Measurements from ENCODE around the gene WNT3. TPM values are rescaled to one million over a fixed set of nuclear protein-coding genes. Genes with fewer than 3 reads are reported as not detected.

The WNT3 gene
- polyA plus RNA-seq, 2 of the 4 experiments (the other 2 are of a cell fraction): 8.3 to 10.8 TPM

GRCh38 chr17:46847204-46848191 lies 29.0 kb upstream of the WNT3 start:
- ChIA-PET CTCF (interaction anchor here (1.0 to 3.4 kb wide), 7 partner anchors 11 to 95 kb away, joined by 3 to 17 read pairs (median 4); no protein-coding TSS in a partner anchor), POLR2A (no interaction called here)
- Histone ChIP-seq H3K9me3 (peaks cover 14% of the 10 kb centered on the region), H3K4me2 (no peak overlapping the region), H3K4me1 (peaks cover 5% of the 10 kb centered on the region; the same call in 1 of the 3 replicates), H3K27ac (no peak overlapping the region), H3K4me3 (no peak overlapping the region)
- FAIRE-seq: no peak
- no peak for DNase-seq (ENCODE audit: low read depth in 1 of 2, low spot score in 1 of 2)
- no peak for ATAC-seq
- WGBS (ENCODE audit: missing lambda C conversion rate): 36% methylated on average over 8 of the region's 8 CpGs
- TF ChIP-seq CEBPB (IDR thresholded peaks at IDR 0.05) (no peak), CBX2 (IDR thresholded peaks at IDR 0.05; ENCODE audit: borderline replicate concordance, low read depth) (no peak), SMC3 (IDR thresholded peaks at IDR 0.05) (no peak), HOXA7 (CRISPR knock-in tag; IDR thresholded peaks at IDR 0.05) (no peak), JUN (IDR thresholded peaks at IDR 0.05) (no peak), RCOR1 (IDR thresholded peaks at IDR 0.05; ENCODE audit: low read depth, low read length) (no peak), MAX (IDR thresholded peaks at IDR 0.05) (no peak), ZFP36 (IDR thresholded peaks at IDR 0.05; ENCODE audit: borderline replicate concordance, partially characterized antibody) (no peak), ZNF302 (CRISPR knock-in tag; IDR thresholded peaks at IDR 0.05) (no peak), HOXB13 (CRISPR knock-in tag; IDR thresholded peaks at IDR 0.05; ENCODE audit: low read depth) (no peak), NR3C1 (IDR thresholded peaks at IDR 0.05) (no peak), CBX8 (IDR thresholded peaks at IDR 0.05) (no peak), HMGXB4 (CRISPR knock-in tag; IDR thresholded peaks at IDR 0.05; ENCODE audit: borderline replicate concordance) (no peak), PBX3 (IDR thresholded peaks at IDR 0.05) (no peak), PHF8 (IDR thresholded peaks at IDR 0.05; ENCODE audit: borderline replicate concordance, low read depth) (no peak), ZSCAN20 (CRISPR knock-in tag; IDR thresholded peaks at IDR 0.05) (no peak)
- TF ChIP-seq, protein P1, sequence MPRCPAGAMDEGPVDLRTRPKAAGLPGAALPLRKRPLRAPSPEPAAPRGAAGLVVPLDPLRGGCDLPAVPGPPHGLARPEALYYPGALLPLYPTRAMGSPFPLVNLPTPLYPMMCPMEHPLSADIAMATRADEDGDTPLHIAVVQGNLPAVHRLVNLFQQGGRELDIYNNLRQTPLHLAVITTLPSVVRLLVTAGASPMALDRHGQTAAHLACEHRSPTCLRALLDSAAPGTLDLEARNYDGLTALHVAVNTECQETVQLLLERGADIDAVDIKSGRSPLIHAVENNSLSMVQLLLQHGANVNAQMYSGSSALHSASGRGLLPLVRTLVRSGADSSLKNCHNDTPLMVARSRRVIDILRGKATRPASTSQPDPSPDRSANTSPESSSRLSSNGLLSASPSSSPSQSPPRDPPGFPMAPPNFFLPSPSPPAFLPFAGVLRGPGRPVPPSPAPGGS (IDR thresholded peaks at IDR 0.05): no peak
- TF ChIP-seq, protein P2, sequence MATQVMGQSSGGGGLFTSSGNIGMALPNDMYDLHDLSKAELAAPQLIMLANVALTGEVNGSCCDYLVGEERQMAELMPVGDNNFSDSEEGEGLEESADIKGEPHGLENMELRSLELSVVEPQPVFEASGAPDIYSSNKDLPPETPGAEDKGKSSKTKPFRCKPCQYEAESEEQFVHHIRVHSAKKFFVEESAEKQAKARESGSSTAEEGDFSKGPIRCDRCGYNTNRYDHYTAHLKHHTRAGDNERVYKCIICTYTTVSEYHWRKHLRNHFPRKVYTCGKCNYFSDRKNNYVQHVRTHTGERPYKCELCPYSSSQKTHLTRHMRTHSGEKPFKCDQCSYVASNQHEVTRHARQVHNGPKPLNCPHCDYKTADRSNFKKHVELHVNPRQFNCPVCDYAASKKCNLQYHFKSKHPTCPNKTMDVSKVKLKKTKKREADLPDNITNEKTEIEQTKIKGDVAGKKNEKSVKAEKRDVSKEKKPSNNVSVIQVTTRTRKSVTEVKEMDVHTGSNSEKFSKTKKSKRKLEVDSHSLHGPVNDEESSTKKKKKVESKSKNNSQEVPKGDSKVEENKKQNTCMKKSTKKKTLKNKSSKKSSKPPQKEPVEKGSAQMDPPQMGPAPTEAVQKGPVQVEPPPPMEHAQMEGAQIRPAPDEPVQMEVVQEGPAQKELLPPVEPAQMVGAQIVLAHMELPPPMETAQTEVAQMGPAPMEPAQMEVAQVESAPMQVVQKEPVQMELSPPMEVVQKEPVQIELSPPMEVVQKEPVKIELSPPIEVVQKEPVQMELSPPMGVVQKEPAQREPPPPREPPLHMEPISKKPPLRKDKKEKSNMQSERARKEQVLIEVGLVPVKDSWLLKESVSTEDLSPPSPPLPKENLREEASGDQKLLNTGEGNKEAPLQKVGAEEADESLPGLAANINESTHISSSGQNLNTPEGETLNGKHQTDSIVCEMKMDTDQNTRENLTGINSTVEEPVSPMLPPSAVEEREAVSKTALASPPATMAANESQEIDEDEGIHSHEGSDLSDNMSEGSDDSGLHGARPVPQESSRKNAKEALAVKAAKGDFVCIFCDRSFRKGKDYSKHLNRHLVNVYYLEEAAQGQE (IDR thresholded peaks at IDR 0.05): no peak
- TF ChIP-seq, protein P3, sequence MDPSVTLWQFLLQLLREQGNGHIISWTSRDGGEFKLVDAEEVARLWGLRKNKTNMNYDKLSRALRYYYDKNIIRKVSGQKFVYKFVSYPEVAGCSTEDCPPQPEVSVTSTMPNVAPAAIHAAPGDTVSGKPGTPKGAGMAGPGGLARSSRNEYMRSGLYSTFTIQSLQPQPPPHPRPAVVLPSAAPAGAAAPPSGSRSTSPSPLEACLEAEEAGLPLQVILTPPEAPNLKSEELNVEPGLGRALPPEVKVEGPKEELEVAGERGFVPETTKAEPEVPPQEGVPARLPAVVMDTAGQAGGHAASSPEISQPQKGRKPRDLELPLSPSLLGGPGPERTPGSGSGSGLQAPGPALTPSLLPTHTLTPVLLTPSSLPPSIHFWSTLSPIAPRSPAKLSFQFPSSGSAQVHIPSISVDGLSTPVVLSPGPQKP (IDR thresholded peaks at IDR 0.05; ENCODE audit: low read depth, low read length): no peak

All from A549 (cell line).